Smooth muscle cell (in vitro differentiated cells): Measurements from ENCODE around the gene ELF2. TPM values are rescaled to one million over a fixed set of nuclear protein-coding genes. Genes with fewer than 3 reads are reported as not detected.

ENCODE experiments used
- DNase-seq: peaks from one replicate; lab custom pipeline; 2025; ENCODE audit not compliant: unreplicated experiment; lab: John Stamatoyannopoulos, UW
- H2AFZ ChIP-seq: fragments of 200-600 bp; sonication (generic); 2 replicates; pipeline ENCODE4 v1.6.0; 2016; ENCODE audit warnings: antibody characterized with exemption, low read depth, mild to moderate bottlenecking
- H3F3A ChIP-seq: fragments of 200-600 bp; sonication (generic); 2 replicates; pipeline ENCODE4 v1.6.0; 2017; ENCODE audit warnings: antibody characterized with exemption, low read depth
- H3K27ac ChIP-seq: fragments of 200-600 bp; sonication (generic); 2 replicates; pipeline ENCODE4 v1.5.1; 2016; ENCODE audit warnings: low read depth, mild to moderate bottlenecking
- H3K27me3 ChIP-seq: fragments of 200-600 bp; sonication (generic); 2 replicates; pipeline ENCODE4 v1.6.1; 2016; ENCODE audit warnings: low read depth, mild to moderate bottlenecking
- H3K36me3 ChIP-seq: fragments of 200-600 bp; sonication (generic); 2 replicates; pipeline ENCODE4 v1.5.1; 2016; ENCODE audit warnings: low read depth
- H3K4me1 ChIP-seq: fragments of 200-600 bp; sonication (generic); 2 replicates; pipeline ENCODE4 v1.5.1; 2016; ENCODE audit warnings: low read depth
- H3K4me2 ChIP-seq: fragments of 200-600 bp; sonication (generic); 2 replicates; pipeline ENCODE4 v1.6.0; 2016; ENCODE audit warnings: mild to moderate bottlenecking
- H3K4me3 ChIP-seq: fragments of 200-600 bp; sonication (generic); 2 replicates; pipeline ENCODE4 v1.5.1; 2016; ENCODE audit warnings: mild to moderate bottlenecking
- H3K79me2 ChIP-seq: fragments of 200-600 bp; sonication (generic); 2 replicates; pipeline ENCODE4 v1.6.0; 2016; ENCODE audit warnings: low read depth, mild to moderate bottlenecking
- H3K9ac ChIP-seq: fragments of 200-600 bp; sonication (generic); 2 replicates; pipeline ENCODE4 v1.6.0; 2016; ENCODE audit warnings: low read depth
- H3K9me3 ChIP-seq: fragments of 200-600 bp; sonication (generic); replicated peaks from 2 replicates; pipeline ENCODE4 v1.5.1; 2016; ENCODE audit warnings: low read depth
- H4K20me1 ChIP-seq: fragments of 200-600 bp; sonication (generic); 2 replicates; pipeline ENCODE4 v1.6.0; 2016; ENCODE audit warnings: low read depth
- WGBS: methylation state at CpG from one replicate; pipeline ENCODE4 v1.1.7; 2016; ENCODE audit warnings: low lambda C conversion rate; 5-methylcytosine and 5-hydroxymethylcytosine counted together
- polyA plus RNA-seq: library from polyadenylated mRNA; unstranded; fragments of >200 nt; fragmentation: Nextera tagmentation; extraction: Ambion mirVana; gene quantifications from 2 replicates; pipeline ENCODE4 v1.2.1, GENCODE V29; 2016
- total RNA-seq: library from RNA; depleted of rRNA; stranded (reverse); fragments of >200 nt; gene quantifications from 2 replicates; pipeline ENCODE4 v1.2.3, GENCODE V29; 2014
- TF ChIP-seq, protein P1 (sequence below): fragments of 200-600 bp; sonication (generic); IDR thresholded peaks from 2 replicates; pipeline ENCODE4 v1.5.1; 2017; ENCODE audit warnings: borderline replicate concordance, mild to moderate bottlenecking, antibody characterized with exemption; ENCODE audit not compliant: insufficient read depth, poor library complexity, severe bottlenecking

Gene ELF2
- total and polyA plus RNA-seq, 2 experiments from 2014 or later = 26.1 to 37.2 TPM

DNA sequence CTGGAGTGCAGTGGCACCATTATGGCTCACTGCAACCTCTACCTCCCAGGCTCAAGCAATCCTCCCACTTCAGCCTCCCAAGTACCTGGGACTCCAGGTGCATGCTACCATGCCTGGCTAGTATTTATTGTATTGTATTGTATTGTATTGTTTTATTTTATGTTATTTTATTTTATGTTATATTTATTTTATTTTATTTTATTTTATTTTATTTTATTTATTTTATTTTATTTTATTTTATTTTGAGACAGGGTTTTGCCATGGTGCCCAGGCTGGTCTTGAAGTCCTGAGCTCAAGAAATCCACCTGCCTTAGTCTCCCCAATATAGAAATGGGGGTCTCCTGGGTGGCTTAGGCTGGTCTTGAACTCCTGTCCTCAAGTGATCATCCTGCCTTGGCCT is 42.6 kb downstream of the ELF2 start:
- no peaks in the 10 kb centered on the region for H3K4me1 ChIP-seq
- no peaks in the 10 kb centered on the region for H3K9me3 ChIP-seq
- DNase-seq = no peak
- H3K27me3 ChIP-seq = no peaks in the 10 kb centered on the region
- H3F3A ChIP-seq = no peaks in the 10 kb centered on the region
- H3K9ac ChIP-seq = no peak overlapping the region
- no peak overlapping the region for H3K4me3 ChIP-seq
- TF ChIP-seq, protein P1, sequence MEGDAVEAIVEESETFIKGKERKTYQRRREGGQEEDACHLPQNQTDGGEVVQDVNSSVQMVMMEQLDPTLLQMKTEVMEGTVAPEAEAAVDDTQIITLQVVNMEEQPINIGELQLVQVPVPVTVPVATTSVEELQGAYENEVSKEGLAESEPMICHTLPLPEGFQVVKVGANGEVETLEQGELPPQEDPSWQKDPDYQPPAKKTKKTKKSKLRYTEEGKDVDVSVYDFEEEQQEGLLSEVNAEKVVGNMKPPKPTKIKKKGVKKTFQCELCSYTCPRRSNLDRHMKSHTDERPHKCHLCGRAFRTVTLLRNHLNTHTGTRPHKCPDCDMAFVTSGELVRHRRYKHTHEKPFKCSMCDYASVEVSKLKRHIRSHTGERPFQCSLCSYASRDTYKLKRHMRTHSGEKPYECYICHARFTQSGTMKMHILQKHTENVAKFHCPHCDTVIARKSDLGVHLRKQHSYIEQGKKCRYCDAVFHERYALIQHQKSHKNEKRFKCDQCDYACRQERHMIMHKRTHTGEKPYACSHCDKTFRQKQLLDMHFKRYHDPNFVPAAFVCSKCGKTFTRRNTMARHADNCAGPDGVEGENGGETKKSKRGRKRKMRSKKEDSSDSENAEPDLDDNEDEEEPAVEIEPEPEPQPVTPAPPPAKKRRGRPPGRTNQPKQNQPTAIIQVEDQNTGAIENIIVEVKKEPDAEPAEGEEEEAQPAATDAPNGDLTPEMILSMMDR = no peak
- no peak overlapping the region for H2AFZ ChIP-seq
- peaks cover 3% of the 10 kb centered on the region for H4K20me1 ChIP-seq
- H3K27ac ChIP-seq = no peak overlapping the region
- no peak overlapping the region for H3K4me2 ChIP-seq
- peaks cover 8% of the 10 kb centered on the region for H3K79me2 ChIP-seq
- peaks cover 2% of the 10 kb centered on the region for H3K36me3 ChIP-seq

- no peak overlapping the region for H3K27ac ChIP-seq
- H2AFZ ChIP-seq = no peak overlapping the region
- DNase-seq = no peak
- TF ChIP-seq, protein P1 = no peak
- H3K9ac ChIP-seq = no peak overlapping the region
- H3K79me2 ChIP-seq = peaks cover 3% of the 10 kb centered on the region
- H3K4me2 ChIP-seq = no peak overlapping the region
- H3K36me3 ChIP-seq = no peaks in the 10 kb centered on the region
- H3K4me1 ChIP-seq = no peaks in the 10 kb centered on the region
- WGBS = 87% methylated on average over 3 of the region's 3 CpGs
- no peaks in the 10 kb centered on the region for H3F3A ChIP-seq
- no peaks in the 10 kb centered on the region for H4K20me1 ChIP-seq
- no peak overlapping the region for H3K4me3 ChIP-seq
- no peaks in the 10 kb centered on the region for H3K27me3 ChIP-seq
- no peaks in the 10 kb centered on the region for H3K9me3 ChIP-seq
Measured at GRCh38 chr4:139131209-139131870, 45.7 kb downstream of the ELF2 start.

DNA sequence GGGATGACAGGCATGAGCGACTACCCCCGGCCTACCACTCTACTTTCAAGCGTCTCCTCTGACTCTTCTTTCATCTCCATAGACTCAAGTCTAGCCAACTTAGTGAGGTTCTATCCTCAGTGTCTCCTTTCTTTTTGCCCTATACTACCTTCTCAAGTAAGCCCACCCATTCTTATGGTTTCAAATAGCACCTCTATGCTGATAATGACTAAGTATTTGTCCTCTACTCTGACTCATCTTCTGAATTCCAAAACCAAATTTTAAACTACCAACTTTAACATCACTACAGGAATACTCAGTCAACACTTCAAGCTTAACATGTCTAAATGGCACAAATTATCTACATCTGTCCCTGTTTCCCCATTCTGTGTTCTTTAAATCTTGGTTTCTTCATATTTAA is 47.8 kb downstream of the ELF2 start:
- no peaks in the 10 kb centered on the region for H3F3A ChIP-seq
- TF ChIP-seq, protein P1 = no peak
- no peak for DNase-seq
- H3K9ac ChIP-seq = no peak overlapping the region
- H4K20me1 ChIP-seq = no peaks in the 10 kb centered on the region
- H3K4me3 ChIP-seq = no peak overlapping the region
- H2AFZ ChIP-seq = no peak overlapping the region
- H3K4me2 ChIP-seq = no peak overlapping the region
- H3K36me3 ChIP-seq = no peaks in the 10 kb centered on the region
- H3K27ac ChIP-seq = no peak overlapping the region
- H3K4me1 ChIP-seq = no peaks in the 10 kb centered on the region
- WGBS = 100% methylated on average over 3 of the region's 3 CpGs
- H3K9me3 ChIP-seq = no peaks in the 10 kb centered on the region
- H3K27me3 ChIP-seq = no peaks in the 10 kb centered on the region
- H3K79me2 ChIP-seq = peaks cover 3% of the 10 kb centered on the region

GRCh38 chr4:139126898-139127297 is 50.1 kb downstream of the ELF2 start:
- H4K20me1 ChIP-seq = no peaks in the 10 kb centered on the region
- TF ChIP-seq, protein P1 = no peak
- no peak overlapping the region for H3K4me2 ChIP-seq
- no peak overlapping the region for H3K9ac ChIP-seq
- no peaks in the 10 kb centered on the region for H3K36me3 ChIP-seq
- no peaks in the 10 kb centered on the region for H3K4me1 ChIP-seq
- H3K27me3 ChIP-seq = no peaks in the 10 kb centered on the region
- H3K9me3 ChIP-seq = no peaks in the 10 kb centered on the region
- H3K4me3 ChIP-seq = no peak overlapping the region
- peaks cover 3% of the 10 kb centered on the region for H3K79me2 ChIP-seq
- no peak overlapping the region for H3K27ac ChIP-seq
- H2AFZ ChIP-seq = no peak overlapping the region
- no peak for DNase-seq
- H3F3A ChIP-seq = no peaks in the 10 kb centered on the region
- WGBS = 90% methylated on average over 3 of the region's 3 CpGs
